ENCODE data around the gene SYP. TPM values are rescaled to one million over a fixed set of nuclear protein-coding genes. Genes with fewer than 3 reads are reported as not detected.

Gene SYP
- total and polyA plus RNA-seq, 10 of the 15 experiments (the other 5 are each of a cell fraction or from before 2014, with no cell fraction given) = 0.34 to 1.7 (median 0.74) TPM

GRCh38 chrX:49211074-49211473, 11.1 kb upstream of the SYP start:
- in situ Hi-C loops (cut with MboI) (no loop called here), intact Hi-C loops (cut with micrococcal nuclease; ENCODE audit: unreplicated experiment) (no loop called here)
- ChIA-PET SMC1A (ENCODE audit: uncharacterized antibody, unreplicated experiment) (no interaction called here), RAD21 (ENCODE audit: unreplicated experiment) (no interaction called here), POLR2A (no interaction called here), CTCF (no interaction called here)
- FAIRE-seq (no peak), ATAC-seq (no peak), DNase-seq (ENCODE audit: low read depth, low spot score) (no peak)
- H3K36me3 ChIP-seq (ENCODE audit: control insufficient read depth in 2 of 2, insufficient read depth in 2 of 2, low read length in 1 of 2) = no peaks in the 10 kb centered on the region
- no TSS peak for BruUV-seq (replicated peaks)
- no peaks in the 10 kb centered on the region for H3K27me3 ChIP-seq (replicated peaks in 1 of 2; ENCODE audit: control insufficient read depth in 2 of 2, insufficient read depth in 2 of 2, low read length in 1 of 2)
- no peaks in the 10 kb centered on the region for H3K79me2 ChIP-seq (ENCODE audit: control insufficient read depth, insufficient read depth, low read length)
- no peak overlapping the region for H2AFZ ChIP-seq (ENCODE audit: control insufficient read depth, low read depth, low read length)
- no peak overlapping the region for H3K9ac ChIP-seq (ENCODE audit: control insufficient read depth, insufficient read depth, low read length)
- no peak overlapping the region for H3K27ac ChIP-seq (ENCODE audit: control insufficient read depth, insufficient read depth)
- no peaks in the 10 kb centered on the region for H4K20me1 ChIP-seq (ENCODE audit: control insufficient read depth, insufficient read depth)
- H3K4me1 ChIP-seq (ENCODE audit: control insufficient read depth, insufficient read depth, low read length) = no peaks in the 10 kb centered on the region
- no peak overlapping the region for H3K4me2 ChIP-seq (ENCODE audit: control insufficient read depth, insufficient read depth)
- no peaks in the 10 kb centered on the region for H3K9me3 ChIP-seq (replicated peaks; ENCODE audit: control insufficient read depth, insufficient read depth, low read length)
- no peak overlapping the region for H3K4me3 ChIP-seq
- WGBS (ENCODE audit: insufficient coverage, insufficient replicate concordance, low lambda C conversion rate, missing lambda C conversion rate) = 35% methylated on average over 9 of the region's 9 CpGs
- TF ChIP-seq MXI1 (IDR thresholded peaks at IDR 0.05; ENCODE audit: low read depth, low read length) = no peak
- TF ChIP-seq RB1 (IDR thresholded peaks at IDR 0.05; ENCODE audit: borderline replicate concordance) = no peak
- no peak for TF ChIP-seq ZNF592 (IDR thresholded peaks at IDR 0.05)
- no peak for TF ChIP-seq SMAD1 (IDR thresholded peaks at IDR 0.05; ENCODE audit: low read depth, partially characterized antibody)
- TF ChIP-seq CBX3 (IDR thresholded peaks at IDR 0.05; ENCODE audit: borderline replicate concordance, low read depth) = no peak
- TF ChIP-seq, protein P1, sequence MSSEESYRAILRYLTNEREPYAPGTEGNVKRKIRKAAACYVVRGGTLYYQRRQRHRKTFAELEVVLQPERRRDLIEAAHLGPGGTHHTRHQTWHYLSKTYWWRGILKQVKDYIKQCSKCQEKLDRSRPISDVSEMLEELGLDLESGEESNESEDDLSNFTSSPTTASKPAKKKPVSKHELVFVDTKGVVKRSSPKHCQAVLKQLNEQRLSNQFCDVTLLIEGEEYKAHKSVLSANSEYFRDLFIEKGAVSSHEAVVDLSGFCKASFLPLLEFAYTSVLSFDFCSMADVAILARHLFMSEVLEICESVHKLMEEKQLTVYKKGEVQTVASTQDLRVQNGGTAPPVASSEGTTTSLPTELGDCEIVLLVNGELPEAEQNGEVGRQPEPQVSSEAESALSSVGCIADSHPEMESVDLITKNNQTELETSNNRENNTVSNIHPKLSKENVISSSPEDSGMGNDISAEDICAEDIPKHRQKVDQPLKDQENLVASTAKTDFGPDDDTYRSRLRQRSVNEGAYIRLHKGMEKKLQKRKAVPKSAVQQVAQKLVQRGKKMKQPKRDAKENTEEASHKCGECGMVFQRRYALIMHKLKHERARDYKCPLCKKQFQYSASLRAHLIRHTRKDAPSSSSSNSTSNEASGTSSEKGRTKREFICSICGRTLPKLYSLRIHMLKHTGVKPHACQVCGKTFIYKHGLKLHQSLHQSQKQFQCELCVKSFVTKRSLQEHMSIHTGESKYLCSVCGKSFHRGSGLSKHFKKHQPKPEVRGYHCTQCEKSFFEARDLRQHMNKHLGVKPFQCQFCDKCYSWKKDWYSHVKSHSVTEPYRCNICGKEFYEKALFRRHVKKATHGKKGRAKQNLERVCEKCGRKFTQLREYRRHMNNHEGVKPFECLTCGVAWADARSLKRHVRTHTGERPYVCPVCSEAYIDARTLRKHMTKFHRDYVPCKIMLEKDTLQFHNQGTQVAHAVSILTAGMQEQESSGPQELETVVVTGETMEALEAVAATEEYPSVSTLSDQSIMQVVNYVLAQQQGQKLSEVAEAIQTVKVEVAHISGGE (CRISPR knock-in tag; IDR thresholded peaks at IDR 0.05) = no peak
- no peak for TF ChIP-seq BRCA1 (IDR thresholded peaks at IDR 0.05; ENCODE audit: low read depth, low read length)
- TF ChIP-seq ZBED1 (IDR thresholded peaks at IDR 0.05; ENCODE audit: borderline replicate concordance) = no peak
- TF ChIP-seq SMARCA5 (IDR thresholded peaks at IDR 0.05) = no peak
- no peak for TF ChIP-seq YBX1 (IDR thresholded peaks at IDR 0.05)
- no peak for TF ChIP-seq POU2F2 (IDR thresholded peaks at IDR 0.05; ENCODE audit: borderline replicate concordance, low read depth, low read length)
- TF ChIP-seq ZBTB4 (CRISPR knock-in tag; IDR thresholded peaks at IDR 0.05) = no peak
- no peak for TF ChIP-seq ATF2 (IDR thresholded peaks at IDR 0.05; ENCODE audit: low read length)
- TF ChIP-seq BMI1 (IDR thresholded peaks at IDR 0.05; ENCODE audit: borderline replicate concordance) = no peak

Measured in GM12878 (cell line).